CD4-positive, alpha-beta T cell treated with Interleukin-15 for 1 hour (primary cell): ENCODE measurements around the gene KDF1.
A peak's percentile ranks its signal among the peaks of the same experiment; 100 is the strongest.
"Not testable (repeated sequence)": the region's sequence is repeated elsewhere in the genome, so short reads cannot be mapped to it uniquely, and the experiment has no call there.

Experiments
- DNase-seq: peaks from one replicate; pipeline ENCODE4 v3.0.0-alpha.2; 2020

Gene KDF1

GRCh38 chr1:26994020-26994786, 33.9 kb upstream of the KDF1 start:
- DNase-seq, result no peak

GRCh38 chr1:26993237-26994019, 33.2 kb upstream of the KDF1 start, which contains the start of gene TRNP1:
Gene TRNP1 (plus strand): TSS chr1:26993692. CDS start chr1:26993787, 95 bp downstream.
- peak; percentile 75 for DNase-seq

GRCh38 chr1:26991310-26992116, 31.2 kb upstream of the KDF1 start:
- peak; percentile 57 for DNase-seq

- DNase-seq, result not testable (repeated sequence)
Observed at GRCh38 chr1:26989403-26990109, 29.3 kb upstream of the KDF1 start.

- DNase-seq, result no peak
Observed at GRCh38 chr1:26986658-26987057, 26.4 kb upstream of the KDF1 start.

GRCh38 chr1:26984291-26984690, 24.0 kb upstream of the KDF1 start:
- no peak for DNase-seq

GRCh38 chr1:26983863-26984262, 23.6 kb upstream of the KDF1 start:
- DNase-seq, result no peak

GRCh38 chr1:26981146-26981846, 21.0 kb upstream of the KDF1 start:
- DNase-seq, result no peak

- DNase-seq, result no peak
Observed at GRCh38 chr1:26978901-26979300, 18.6 kb upstream of the KDF1 start.

GRCh38 chr1:26976621-26977510, 16.6 kb upstream of the KDF1 start:
- DNase-seq, result no peak

- no peak for DNase-seq
Observed at GRCh38 chr1:26972821-26973220, 12.6 kb upstream of the KDF1 start.

GRCh38 chr1:26972390-26972789, 12.1 kb upstream of the KDF1 start:
- no peak for DNase-seq

- no peak for DNase-seq
Observed at GRCh38 chr1:26971590-26971989, 11.3 kb upstream of the KDF1 start.

GRCh38 chr1:26970810-26971209, 10.5 kb upstream of the KDF1 start:
- DNase-seq, result no peak

- no peak for DNase-seq
Observed at GRCh38 chr1:26965628-26966027, 5.4 kb upstream of the KDF1 start.

- no peak for DNase-seq
Observed at GRCh38 chr1:26965213-26965612, 4.9 kb upstream of the KDF1 start.

GRCh38 chr1:26961826-26962225, 1.6 kb upstream of the KDF1 start:
- no peak for DNase-seq

GRCh38 chr1:26960625-26960966, 328 bp upstream of the KDF1 start:
- DNase-seq, result no peak

GRCh38 chr1:26959270-26959669, 998 bp downstream of the KDF1 start:
- DNase-seq, result no peak

GRCh38 chr1:26957306-26957705, 3.0 kb downstream of the KDF1 start:
- DNase-seq, result no peak

GRCh38 chr1:26956321-26956720, 3.9 kb downstream of the KDF1 start:
- no peak for DNase-seq
